PC-3 (cell line): ENCODE measurements around the gene SLC16A7.

ENCODE experiments used
- CTCF ChIP-seq: fragments of 300-600 bp; sonication (generic); conservative IDR thresholded peaks from 2 replicates; pipeline ENCODE4 v1.5.1; 2017; ENCODE audit warnings: antibody characterized with exemption, low read depth, mild to moderate bottlenecking, low read length
- EZH2phosphoT487 ChIP-seq: fragments of 300-600 bp; sonication (generic); IDR thresholded peaks from 2 replicates; pipeline ENCODE4 v1.6.1; 2018; ENCODE audit warnings: mild to moderate bottlenecking, antibody characterized with exemption, low read length, borderline replicate concordance

- TF ChIP-seq CTCF: no peak
- no peak for TF ChIP-seq EZH2phosphoT487
Observed at GRCh38 chr12:59657711-59658110, 61.9 kb downstream of the SLC16A7 start.
